Thymus (tissue), 11 donors: ENCODE measurements around the gene SYNE1. TPM values are rescaled to one million over a fixed set of nuclear protein-coding genes. Genes with fewer than 3 reads are reported as not detected.

Experiments used
- DNase-seq, 9 donors: peaks; one replicate each; pipeline ENCODE4 v3.0.0-alpha.2; 2013; ENCODE audit warnings: low spot score in 9 of 9, low read depth in 6 of 9, missing footprints in 1 of 9
- H3K27ac ChIP-seq, 2 donors: one replicate each; pipeline ENCODE4 v1.5.1; 2013; ENCODE audit warnings: control low read depth in 1 of 2, low read depth in 1 of 2, low read length in 1 of 2, mild to moderate bottlenecking in 1 of 2, moderate library complexity in 1 of 2
- H3K27me3 ChIP-seq, 2 donors: one replicate each; pipeline ENCODE4 v1.5.1; 2013; ENCODE audit warnings: low read length in 1 of 2; ENCODE audit not compliant: control insufficient read depth in 2 of 2, insufficient read depth in 1 of 2
- H3K36me3 ChIP-seq, 2 donors: one replicate each; pipeline ENCODE4 v1.5.1; 2013; ENCODE audit warnings: low read length in 1 of 2, mild to moderate bottlenecking in 1 of 2, moderate library complexity in 1 of 2; ENCODE audit not compliant: control insufficient read depth in 2 of 2, insufficient read depth in 2 of 2
- H3K4me1 ChIP-seq, 2 donors: one replicate each; pipeline ENCODE4 v1.5.1; 2013; ENCODE audit warnings: low read length in 2 of 2; ENCODE audit not compliant: control insufficient read depth in 2 of 2, insufficient read depth in 2 of 2
- H3K4me3 ChIP-seq, 2 donors: one replicate each; pipeline ENCODE4 v1.5.1; 2013; ENCODE audit warnings: low read length in 2 of 2, control low read depth in 1 of 2, mild to moderate bottlenecking in 1 of 2
- H3K9me3 ChIP-seq, 2 donors: one replicate each; pipeline ENCODE4 v1.5.1; 2013; ENCODE audit warnings: low read length in 1 of 2, mild to moderate bottlenecking in 1 of 2; ENCODE audit not compliant: control insufficient read depth in 2 of 2, insufficient read depth in 1 of 2
- WGBS: extraction: QIAGEN DNeasy Blood & Tissue Kit; methylation state at CpG from one replicate; pipeline ENCODE4 v1.1.7; 2013; 5-methylcytosine and 5-hydroxymethylcytosine counted together
- polyA plus RNA-seq: library from polyadenylated mRNA; stranded (reverse); fragments of 200-250 nt; gene quantifications from one replicate; pipeline ENCODE4 v1.2.3, GENCODE V29; 2013
- total RNA-seq: library from RNA; stranded (reverse); fragments of 120-200 nt; gene quantifications from one replicate; pipeline ENCODE4 v1.2.4, GENCODE V29; 2013
- donor health status: healthy.

The SYNE1 gene
- total and polyA plus RNA-seq, 2 donors = 49.6 to 55.1 TPM

- H3K27ac ChIP-seq = no peak overlapping the region
- no peaks in the 10 kb centered on the region for H3K27me3 ChIP-seq
- 93% methylated on average over 5 of the region's 5 CpGs for WGBS
- H3K36me3 ChIP-seq = no peaks in the 10 kb centered on the region
- peaks cover 7 to 16% of the 10 kb centered on the region in 2 donors for H3K4me1 ChIP-seq
- no peak overlapping the region for H3K4me3 ChIP-seq
- no peak for DNase-seq
- no peaks in the 10 kb centered on the region for H3K9me3 ChIP-seq
These were observed 328.9 kb downstream of the SYNE1 start for GRCh38 chr6:152308306-152308705.

DNA sequence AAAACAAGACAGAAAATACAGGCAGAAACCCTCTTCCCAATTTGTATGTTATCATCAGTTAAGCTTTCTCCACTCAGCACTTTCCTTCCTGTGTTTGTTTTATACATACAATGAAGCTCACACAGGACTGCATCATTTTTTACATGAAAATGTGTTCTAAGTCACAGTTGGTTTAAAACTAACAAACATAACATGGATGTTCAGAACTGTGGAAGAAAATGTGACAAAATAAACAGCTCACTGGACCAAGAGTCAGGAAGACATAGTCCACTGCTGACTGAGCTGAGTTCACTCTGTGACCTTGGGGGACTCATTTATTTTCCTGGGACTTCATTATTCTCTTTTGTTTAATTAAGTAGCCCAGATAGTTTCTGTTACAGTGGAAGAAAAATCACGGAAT is 331.5 kb downstream of the SYNE1 start:
- WGBS = 94% methylated on average over 1 of the region's 1 CpG
- no peak for DNase-seq
- H3K27ac ChIP-seq = no peak overlapping the region

GRCh38 chr6:152301765-152302568 is 335.2 kb downstream of the SYNE1 start:
- Histone ChIP-seq H3K4me3 (peak overlapping the region; percentile 68 to 74), H3K4me1 (peaks cover 6 to 9% of the 10 kb centered on the region in 2 donors), H3K27ac (peak overlapping the region; percentile 83 to 86), H3K9me3 (no peaks in the 10 kb centered on the region), H3K36me3 (peaks cover 0 to 3% of the 10 kb centered on the region in 2 donors), H3K27me3 (no peaks in the 10 kb centered on the region)
- peak; percentile 78 to 95 (median 87) for DNase-seq
- under 1% methylated on average over 44 of the region's 44 CpGs for WGBS

More for the DNA sequence above, 331.5 kb downstream of the SYNE1 start:
- Histone ChIP-seq H3K36me3 (no peaks in the 10 kb centered on the region), H3K4me1 (peaks cover 5 to 12% of the 10 kb centered on the region in 2 donors), H3K27me3 (no peaks in the 10 kb centered on the region), H3K4me3 (no peak overlapping the region), H3K9me3 (no peaks in the 10 kb centered on the region)

GRCh38 chr6:152301021-152301764 is 336.0 kb downstream of the SYNE1 start:
- Histone ChIP-seq H3K27me3 (no peaks in the 10 kb centered on the region), H3K9me3 (no peaks in the 10 kb centered on the region), H3K4me1 (peaks cover 6 to 9% of the 10 kb centered on the region in 2 donors), H3K4me3 (peak overlapping the region; percentile 68 to 74), H3K27ac (peak overlapping the region; percentile 83 to 86), H3K36me3 (peaks cover 0 to 4% of the 10 kb centered on the region in 2 donors)
- WGBS = 13% methylated on average over 7 of the region's 7 CpGs
- peak in 1 of 9 donors; percentile 18 for DNase-seq

DNA sequence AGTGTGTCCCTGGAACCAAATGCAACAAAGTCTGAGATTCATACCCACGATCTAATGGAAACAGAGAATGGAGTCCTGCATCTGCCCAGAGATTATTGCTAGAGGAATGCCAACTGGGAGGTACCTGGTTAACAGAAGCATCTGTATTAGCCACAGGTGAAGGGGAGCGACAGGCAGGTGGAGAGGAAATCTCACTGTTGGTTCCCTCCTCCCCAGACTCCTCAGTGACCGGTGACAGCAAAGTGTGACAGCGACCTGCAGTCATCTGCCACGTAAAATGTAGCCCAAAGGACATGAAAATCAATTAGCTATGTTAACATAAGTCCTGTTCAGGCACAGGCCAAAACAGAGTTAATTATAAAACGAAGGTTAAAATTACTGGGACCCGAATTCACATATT is 336.6 kb downstream of the SYNE1 start:
- Histone ChIP-seq H3K27ac (no peak overlapping the region), H3K4me3 (peak overlapping the region; percentile 68 to 74)

GRCh38 chr6:152298848-152299735 is 338.1 kb downstream of the SYNE1 start:
- Histone ChIP-seq H3K27ac (no peak overlapping the region), H3K4me3 (no peak overlapping the region), H3K4me1 (peaks cover 6 to 9% of the 10 kb centered on the region in 2 donors), H3K36me3 (peaks cover 0 to 5% of the 10 kb centered on the region in 2 donors), H3K27me3 (no peaks in the 10 kb centered on the region), H3K9me3 (no peaks in the 10 kb centered on the region)
- WGBS = 80% methylated on average over 3 of the region's 3 CpGs
- DNase-seq = peak in 1 of 9 donors; percentile 19

More for the DNA sequence above, 336.6 kb downstream of the SYNE1 start:
- 82% methylated on average over 7 of the region's 7 CpGs for WGBS
- H3K36me3 ChIP-seq = peaks cover 0 to 4% of the 10 kb centered on the region in 2 donors
- no peaks in the 10 kb centered on the region for H3K9me3 ChIP-seq
- no peak for DNase-seq
- H3K4me1 ChIP-seq = peaks cover 6 to 9% of the 10 kb centered on the region in 2 donors
- H3K27me3 ChIP-seq = no peaks in the 10 kb centered on the region

- Histone ChIP-seq H3K9me3 (no peaks in the 10 kb centered on the region), H3K27me3 (no peaks in the 10 kb centered on the region), H3K27ac (peak overlapping the region in 1 of 2 donors; percentile 28), H3K4me1 (peaks cover 6 to 9% of the 10 kb centered on the region in 2 donors), H3K36me3 (peaks cover 6 to 14% of the 10 kb centered on the region in 2 donors), H3K4me3 (no peak overlapping the region)
- 93% methylated on average over 3 of the region's 3 CpGs for WGBS
- DNase-seq = no peak
These were observed 339.0 kb downstream of the SYNE1 start for GRCh38 chr6:152298055-152298647.

- Histone ChIP-seq H3K9me3 (no peaks in the 10 kb centered on the region), H3K36me3 (peaks cover 7 to 27% of the 10 kb centered on the region in 2 donors), H3K27me3 (no peaks in the 10 kb centered on the region), H3K4me3 (no peak overlapping the region), H3K4me1 (peaks cover 6% of the 10 kb centered on the region in 2 donors), H3K27ac (no peak overlapping the region)
- 95% methylated on average over 3 of the region's 3 CpGs for WGBS
- no peak for DNase-seq
These were observed 340.4 kb downstream of the SYNE1 start for GRCh38 chr6:152296648-152297376.
